ENCODE results near the gene POLR2L. TPM values are rescaled to one million over a fixed set of nuclear protein-coding genes. Genes with fewer than 3 reads are reported as not detected.

Gene POLR2L
- total RNA-seq, 1 donor from 2014 or later, result 46.4 TPM

DNA sequence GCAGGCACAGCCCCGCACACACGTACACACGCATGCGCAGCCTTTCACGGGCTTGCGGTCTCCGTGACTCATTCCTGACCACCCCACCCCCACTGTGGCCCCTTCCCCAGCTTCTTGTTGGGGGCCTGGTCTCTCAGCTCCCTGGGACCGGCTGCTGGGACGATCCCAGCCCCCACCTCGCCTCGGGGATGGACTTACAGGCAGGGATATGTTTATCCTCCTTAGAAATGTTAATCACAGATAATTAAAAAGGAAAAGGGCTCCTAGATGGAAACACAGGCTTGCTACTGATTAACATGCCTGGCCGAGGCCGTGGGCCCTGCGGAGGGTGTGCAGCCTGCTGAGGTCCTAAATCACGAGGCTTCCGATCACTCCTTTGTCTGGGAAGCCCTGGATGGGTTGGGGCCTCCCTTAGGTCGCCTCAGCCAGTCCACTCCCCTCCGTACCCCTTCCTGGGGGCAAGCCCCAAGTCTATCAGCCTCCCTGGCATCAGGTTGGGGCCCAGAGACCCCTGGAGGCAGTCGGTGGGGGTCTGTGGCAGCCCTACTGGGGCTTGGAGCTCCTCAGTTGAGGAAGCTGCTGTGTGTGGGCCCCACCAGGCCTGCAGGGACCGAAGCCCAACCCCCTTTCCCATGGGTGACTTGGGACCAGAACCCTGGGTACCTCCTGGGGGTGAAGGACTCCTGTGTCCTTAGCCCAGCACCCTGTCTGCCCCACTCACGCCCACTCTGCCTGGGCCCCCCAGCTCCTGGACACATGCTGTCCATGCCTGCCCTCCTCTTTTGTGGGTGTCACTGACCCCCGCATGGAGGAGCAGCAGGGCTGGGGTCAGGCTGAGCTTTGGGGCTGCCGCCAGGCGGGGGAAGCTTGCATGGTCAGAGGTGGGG is 20.9 kb upstream of the POLR2L start:
- peaks cover 3 to 14% (median 13%) of the 10 kb centered on the region in 3 donors for H3K36me3 ChIP-seq (ENCODE audit: control insufficient read depth in 3 of 3, insufficient read depth in 3 of 3, low read length in 3 of 3)
- no peak overlapping the region for H3K27ac ChIP-seq (ENCODE audit: low read depth, low read length)
- no peak overlapping the region for H3K9ac ChIP-seq (ENCODE audit: low read depth in 1 of 3, low read length in 3 of 3)
- no peak overlapping the region for H3K4me3 ChIP-seq (ENCODE audit: low read length in 3 of 3)
- no peaks in the 10 kb centered on the region for H3K27me3 ChIP-seq (ENCODE audit: control insufficient read depth in 3 of 3, insufficient read depth in 3 of 3, low read length in 3 of 3)
- H3K4me1 ChIP-seq (ENCODE audit: control insufficient read depth in 3 of 3, insufficient read depth in 3 of 3, low read length in 3 of 3), result peaks cover 12 to 25% (median 17%) of the 10 kb centered on the region in 3 donors
- H3K9me3 ChIP-seq (ENCODE audit: control insufficient read depth in 3 of 3, low read length in 3 of 3), result no peaks in the 10 kb centered on the region

GRCh38 chr11:862696-863022 is 20.3 kb upstream of the POLR2L start:
- Histone ChIP-seq H3K9me3 (ENCODE audit: control insufficient read depth in 3 of 3, low read length in 3 of 3) (no peaks in the 10 kb centered on the region), H3K27ac (ENCODE audit: low read depth, low read length) (no peak overlapping the region), H3K9ac (ENCODE audit: low read depth in 1 of 3, low read length in 3 of 3) (no peak overlapping the region), H3K4me1 (ENCODE audit: control insufficient read depth in 3 of 3, insufficient read depth in 3 of 3, low read length in 3 of 3) (peaks cover 12 to 25% (median 17%) of the 10 kb centered on the region in 3 donors), H3K27me3 (ENCODE audit: control insufficient read depth in 3 of 3, insufficient read depth in 3 of 3, low read length in 3 of 3) (no peaks in the 10 kb centered on the region), H3K36me3 (ENCODE audit: control insufficient read depth in 3 of 3, insufficient read depth in 3 of 3, low read length in 3 of 3) (peaks cover 3 to 14% (median 13%) of the 10 kb centered on the region in 3 donors), H3K4me3 (ENCODE audit: low read length in 3 of 3) (no peak overlapping the region)

GRCh38 chr11:862081-862661 is 19.8 kb upstream of the POLR2L start:
- Histone ChIP-seq H3K9ac (ENCODE audit: low read depth in 1 of 3, low read length in 3 of 3) (no peak overlapping the region), H3K27me3 (ENCODE audit: control insufficient read depth in 3 of 3, insufficient read depth in 3 of 3, low read length in 3 of 3) (no peaks in the 10 kb centered on the region), H3K36me3 (ENCODE audit: control insufficient read depth in 3 of 3, insufficient read depth in 3 of 3, low read length in 3 of 3) (peaks cover 3 to 14% (median 13%) of the 10 kb centered on the region in 3 donors), H3K4me3 (ENCODE audit: low read length in 3 of 3) (no peak overlapping the region), H3K27ac (ENCODE audit: low read depth, low read length) (no peak overlapping the region), H3K9me3 (ENCODE audit: control insufficient read depth in 3 of 3, low read length in 3 of 3) (no peaks in the 10 kb centered on the region), H3K4me1 (ENCODE audit: control insufficient read depth in 3 of 3, insufficient read depth in 3 of 3, low read length in 3 of 3) (peaks cover 12 to 25% (median 17%) of the 10 kb centered on the region in 3 donors)

DNA sequence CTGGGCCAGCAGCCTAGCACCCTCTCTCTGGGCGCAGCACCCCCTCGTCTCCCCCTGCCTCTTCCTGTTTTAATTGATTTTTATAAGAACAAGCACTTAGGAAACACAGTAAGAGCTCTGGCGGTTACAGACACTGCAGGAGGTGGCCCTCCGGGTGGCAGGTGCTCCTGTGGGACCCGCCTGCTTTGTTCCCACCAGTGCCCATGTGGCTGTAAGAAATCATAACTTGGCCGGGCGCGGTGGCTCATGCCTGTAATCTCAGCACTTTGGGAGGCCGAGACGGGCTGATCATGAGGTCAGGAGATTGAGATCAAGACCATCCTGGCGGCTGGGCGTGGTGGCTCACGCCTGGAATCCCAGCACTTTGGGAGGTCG is 18.8 kb upstream of the POLR2L start:
- H3K27me3 ChIP-seq (ENCODE audit: control insufficient read depth in 3 of 3, insufficient read depth in 3 of 3, low read length in 3 of 3), result no peaks in the 10 kb centered on the region
- H3K9ac ChIP-seq (ENCODE audit: low read depth in 1 of 3, low read length in 3 of 3), result no peak overlapping the region
- H3K27ac ChIP-seq (ENCODE audit: low read depth, low read length), result no peak overlapping the region
- peaks cover 3 to 11% (median 9%) of the 10 kb centered on the region in 3 donors for H3K36me3 ChIP-seq (ENCODE audit: control insufficient read depth in 3 of 3, insufficient read depth in 3 of 3, low read length in 3 of 3)
- no peak overlapping the region for H3K4me3 ChIP-seq (ENCODE audit: low read length in 3 of 3)
- peaks cover 12 to 25% (median 17%) of the 10 kb centered on the region in 3 donors for H3K4me1 ChIP-seq (ENCODE audit: control insufficient read depth in 3 of 3, insufficient read depth in 3 of 3, low read length in 3 of 3)
- no peaks in the 10 kb centered on the region for H3K9me3 ChIP-seq (ENCODE audit: control insufficient read depth in 3 of 3, low read length in 3 of 3)

GRCh38 chr11:860234-861104 is 18.1 kb upstream of the POLR2L start:
- no peaks in the 10 kb centered on the region for H3K9me3 ChIP-seq (ENCODE audit: control insufficient read depth in 3 of 3, low read length in 3 of 3)
- peaks cover 12 to 25% (median 17%) of the 10 kb centered on the region in 3 donors for H3K4me1 ChIP-seq (ENCODE audit: control insufficient read depth in 3 of 3, insufficient read depth in 3 of 3, low read length in 3 of 3)
- no peak overlapping the region for H3K27ac ChIP-seq (ENCODE audit: low read depth, low read length)
- no peak overlapping the region for H3K9ac ChIP-seq (ENCODE audit: low read depth in 1 of 3, low read length in 3 of 3)
- H3K4me3 ChIP-seq (ENCODE audit: low read length in 3 of 3), result peak overlapping the region in 1 of 3 donors; percentile 50
- peaks cover under 1 to 7% (median 5%) of the 10 kb centered on the region in 3 donors for H3K36me3 ChIP-seq (ENCODE audit: control insufficient read depth in 3 of 3, insufficient read depth in 3 of 3, low read length in 3 of 3)
- H3K27me3 ChIP-seq (ENCODE audit: control insufficient read depth in 3 of 3, insufficient read depth in 3 of 3, low read length in 3 of 3), result no peaks in the 10 kb centered on the region

DNA sequence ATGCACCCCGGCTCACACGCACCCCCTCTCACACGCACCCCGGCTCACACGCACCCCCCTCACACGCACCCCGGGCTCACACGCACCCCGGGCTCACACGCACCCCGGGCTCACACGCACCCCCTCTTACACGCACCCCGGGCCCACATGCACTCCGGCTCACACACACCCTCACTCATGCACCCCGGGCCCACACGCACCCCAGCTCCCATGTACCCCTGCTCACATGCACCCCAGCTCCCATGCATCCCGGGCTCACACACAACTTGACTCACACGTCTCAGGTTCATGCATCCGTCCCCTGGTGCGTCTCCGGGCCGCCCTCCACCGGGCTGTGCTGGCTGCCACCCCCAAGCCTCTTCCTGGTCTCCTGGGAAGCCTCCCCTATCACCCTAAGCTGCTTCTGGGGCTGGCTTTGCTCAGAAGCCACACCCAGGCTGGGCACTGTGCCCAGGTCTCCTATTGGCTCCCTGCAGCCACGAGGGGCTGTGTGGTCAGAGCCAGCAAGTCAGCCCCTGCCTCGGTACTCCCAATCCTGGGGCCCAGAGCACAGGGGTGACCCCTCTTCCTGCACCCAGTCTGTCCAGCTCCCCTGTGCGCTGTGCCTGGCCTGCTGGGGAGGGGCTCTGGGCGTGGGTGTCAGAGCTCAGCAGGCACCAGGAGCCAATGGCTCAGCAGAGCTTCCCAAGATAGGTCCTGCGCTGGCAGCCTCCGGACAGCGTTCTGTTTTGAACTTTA is 17.2 kb upstream of the POLR2L start:
- Histone ChIP-seq H3K9me3 (ENCODE audit: control insufficient read depth in 3 of 3, low read length in 3 of 3) (no peaks in the 10 kb centered on the region), H3K36me3 (ENCODE audit: control insufficient read depth in 3 of 3, insufficient read depth in 3 of 3, low read length in 3 of 3) (peaks cover 0 to 3% (median 3%) of the 10 kb centered on the region in 3 donors), H3K4me1 (ENCODE audit: control insufficient read depth in 3 of 3, insufficient read depth in 3 of 3, low read length in 3 of 3) (peaks cover 12 to 25% (median 17%) of the 10 kb centered on the region in 3 donors), H3K9ac (ENCODE audit: low read depth in 1 of 3, low read length in 3 of 3) (peak overlapping the region in 1 of 3 donors; percentile 45), H3K4me3 (ENCODE audit: low read length in 3 of 3) (peak overlapping the region in 1 of 3 donors; percentile 50), H3K27me3 (ENCODE audit: control insufficient read depth in 3 of 3, insufficient read depth in 3 of 3, low read length in 3 of 3) (no peaks in the 10 kb centered on the region), H3K27ac (ENCODE audit: low read depth, low read length) (no peak overlapping the region)

DNA sequence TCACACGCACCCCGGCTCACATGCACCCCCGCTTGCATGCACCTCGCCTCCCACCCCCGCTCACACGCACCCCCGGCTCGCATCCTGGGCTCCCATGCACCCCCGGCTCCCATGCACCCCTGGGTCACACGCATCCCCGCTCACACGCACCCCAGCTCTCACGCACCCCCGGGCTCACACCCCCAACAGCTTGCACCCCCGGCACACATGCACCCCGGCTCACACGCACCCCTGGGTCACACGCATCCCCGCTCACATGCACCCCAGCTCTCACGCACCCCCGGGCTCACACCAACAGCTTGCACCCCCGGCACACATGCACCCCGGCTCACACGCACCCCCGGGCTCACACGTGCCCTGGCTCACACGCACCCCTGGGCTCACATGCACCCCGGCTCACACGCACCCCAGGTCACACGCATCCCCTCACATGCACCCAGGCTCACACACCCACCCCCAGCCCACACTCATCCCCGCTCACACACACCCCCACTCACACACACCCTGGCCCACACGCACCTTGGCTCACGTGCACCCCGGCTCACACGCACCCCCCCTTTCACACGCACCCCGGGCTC is 16.5 kb upstream of the POLR2L start:
- H3K27ac ChIP-seq (ENCODE audit: low read depth, low read length), result no peak overlapping the region

DNA sequence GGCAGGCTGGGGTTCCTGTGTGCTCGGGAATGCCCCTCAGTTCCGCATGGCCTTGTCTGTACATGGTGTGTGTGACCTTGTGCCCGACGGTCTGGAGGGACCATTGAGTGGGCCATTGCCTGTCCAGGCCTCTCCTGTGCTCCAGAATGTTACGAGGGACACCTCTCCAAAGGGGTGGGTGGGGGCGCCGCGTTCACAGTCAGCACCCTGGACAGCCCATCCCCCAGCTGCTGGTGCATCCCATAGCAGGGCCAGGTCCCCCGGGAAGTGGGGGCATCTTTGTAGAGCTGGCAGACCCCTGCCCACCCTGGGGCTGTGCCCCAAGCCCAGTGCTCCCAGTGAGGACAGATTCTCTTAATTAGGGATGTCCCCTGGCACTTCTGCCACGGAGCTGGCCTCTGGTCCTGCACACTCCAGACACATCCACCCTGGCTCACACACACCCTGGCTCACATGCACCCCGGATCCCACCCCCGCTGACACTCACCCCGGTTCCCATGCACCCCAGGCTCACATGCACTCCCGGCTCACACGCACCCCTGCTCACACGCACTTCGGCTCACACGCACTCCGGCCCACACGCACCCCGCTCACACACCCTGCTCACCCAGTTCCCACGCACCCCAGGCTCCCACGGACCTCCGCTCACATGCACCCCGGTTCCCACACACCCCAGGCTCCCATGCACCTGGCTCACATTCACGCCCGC is 15.9 kb upstream of the POLR2L start:
- H3K4me1 ChIP-seq (ENCODE audit: control insufficient read depth in 3 of 3, insufficient read depth in 3 of 3, low read length in 3 of 3), result peaks cover 12 to 25% (median 17%) of the 10 kb centered on the region in 3 donors

More for the DNA sequence above, 16.5 kb upstream of the POLR2L start:
- Histone ChIP-seq H3K27me3 (ENCODE audit: control insufficient read depth in 3 of 3, insufficient read depth in 3 of 3, low read length in 3 of 3) (no peaks in the 10 kb centered on the region), H3K4me3 (ENCODE audit: low read length in 3 of 3) (no peak overlapping the region), H3K4me1 (ENCODE audit: control insufficient read depth in 3 of 3, insufficient read depth in 3 of 3, low read length in 3 of 3) (peaks cover 12 to 25% (median 17%) of the 10 kb centered on the region in 3 donors), H3K9ac (ENCODE audit: low read depth in 1 of 3, low read length in 3 of 3) (no peak overlapping the region), H3K36me3 (ENCODE audit: control insufficient read depth in 3 of 3, insufficient read depth in 3 of 3, low read length in 3 of 3) (peaks cover 0 to 2% (median 0%) of the 10 kb centered on the region in 3 donors), H3K9me3 (ENCODE audit: control insufficient read depth in 3 of 3, low read length in 3 of 3) (no peaks in the 10 kb centered on the region)

More for the DNA sequence above, 15.9 kb upstream of the POLR2L start:
- Histone ChIP-seq H3K27ac (ENCODE audit: low read depth, low read length) (no peak overlapping the region), H3K9me3 (ENCODE audit: control insufficient read depth in 3 of 3, low read length in 3 of 3) (no peaks in the 10 kb centered on the region), H3K9ac (ENCODE audit: low read depth in 1 of 3, low read length in 3 of 3) (no peak overlapping the region), H3K4me3 (ENCODE audit: low read length in 3 of 3) (no peak overlapping the region), H3K27me3 (ENCODE audit: control insufficient read depth in 3 of 3, insufficient read depth in 3 of 3, low read length in 3 of 3) (no peaks in the 10 kb centered on the region), H3K36me3 (ENCODE audit: control insufficient read depth in 3 of 3, insufficient read depth in 3 of 3, low read length in 3 of 3) (no peaks in the 10 kb centered on the region)
